GM15510 (cell line): ENCODE data around the gene DENND1B.

ENCODE experiments used
- POLR2A ChIP-seq: IDR thresholded peaks from 3 replicates; pipeline ENCODE4 v1.6.1; 2011; ENCODE audit warnings: borderline replicate concordance; ENCODE audit not compliant: insufficient read length; ENCODE audit errors: extremely low read depth

The DENND1B gene

DNA sequence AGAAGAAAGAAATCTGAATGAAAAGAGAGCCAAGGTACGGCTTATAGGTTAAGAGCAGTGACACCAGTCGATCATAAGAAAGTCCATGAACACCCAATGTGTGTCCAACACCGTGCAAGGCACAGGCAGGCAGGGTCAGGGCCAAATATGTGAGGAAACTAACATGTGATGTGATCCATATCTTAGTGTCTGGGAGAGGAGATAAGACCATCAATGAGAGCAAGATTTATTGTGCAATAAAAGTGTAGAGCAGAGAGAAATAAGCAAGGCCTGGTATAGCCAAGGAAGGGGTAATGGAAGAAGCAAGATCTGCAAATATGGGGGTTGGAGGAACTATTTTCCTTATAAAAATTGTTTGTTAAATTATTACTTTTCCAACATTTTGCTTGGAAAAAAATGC lies 308.5 kb downstream of the DENND1B start:
- no peak for TF ChIP-seq POLR2A

DNA sequence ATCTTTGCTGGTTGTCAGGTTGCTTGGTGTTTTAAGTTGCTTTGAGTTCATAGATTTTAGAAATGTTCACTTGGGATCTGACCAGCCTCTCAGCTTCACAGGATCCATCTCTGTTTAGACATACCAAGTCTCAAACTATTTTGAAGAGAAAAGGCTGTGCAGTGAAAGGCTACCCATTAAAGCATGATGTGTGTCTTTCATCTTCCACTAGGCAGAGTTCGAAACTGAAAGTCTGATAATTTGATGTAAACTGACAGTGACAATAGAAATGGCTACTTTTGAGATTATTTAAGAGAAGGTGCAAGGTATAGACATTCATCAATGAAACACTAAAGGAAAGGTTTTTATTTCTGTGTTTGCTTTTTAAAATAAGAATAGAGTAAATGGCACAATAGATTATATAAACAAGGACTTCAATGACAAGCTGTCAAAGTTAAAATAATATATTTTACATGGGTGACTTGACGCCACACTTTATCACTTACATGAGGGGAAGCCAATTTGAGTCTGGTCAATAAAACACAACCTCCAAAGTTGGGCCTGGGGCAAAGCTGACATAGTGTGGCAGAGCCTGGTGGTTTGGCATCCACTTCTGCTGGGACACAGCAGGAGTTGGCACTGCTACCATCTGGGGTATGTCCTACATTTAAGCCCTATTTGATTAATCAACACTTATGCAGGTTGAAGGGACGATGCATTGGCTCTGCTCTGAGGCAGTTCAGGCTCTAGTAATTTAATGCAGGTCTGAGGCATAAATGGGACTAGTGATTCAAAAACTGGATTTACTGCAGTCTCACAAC lies 309.6 kb downstream of the DENND1B start:
- TF ChIP-seq POLR2A = no peak

DNA sequence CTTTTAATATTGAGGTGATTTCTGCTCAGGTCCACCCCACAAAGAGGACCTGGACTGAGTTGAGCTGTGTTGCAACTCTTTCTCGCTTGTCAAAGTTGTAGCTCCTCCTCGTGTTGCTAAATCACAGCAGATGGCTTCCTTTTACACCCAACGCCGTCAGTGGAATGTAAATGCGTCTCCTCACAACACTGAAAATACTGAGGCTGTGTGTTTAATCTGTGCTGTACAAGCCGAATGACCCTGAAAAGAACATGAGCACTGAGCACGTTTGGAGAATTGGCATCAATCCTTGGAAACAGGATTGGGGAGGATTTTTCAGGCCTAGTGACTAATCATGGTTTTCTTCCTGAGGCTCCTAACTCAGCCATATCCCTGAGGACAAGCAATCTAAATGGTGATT lies 311.2 kb downstream of the DENND1B start:
- no peak for TF ChIP-seq POLR2A

DNA sequence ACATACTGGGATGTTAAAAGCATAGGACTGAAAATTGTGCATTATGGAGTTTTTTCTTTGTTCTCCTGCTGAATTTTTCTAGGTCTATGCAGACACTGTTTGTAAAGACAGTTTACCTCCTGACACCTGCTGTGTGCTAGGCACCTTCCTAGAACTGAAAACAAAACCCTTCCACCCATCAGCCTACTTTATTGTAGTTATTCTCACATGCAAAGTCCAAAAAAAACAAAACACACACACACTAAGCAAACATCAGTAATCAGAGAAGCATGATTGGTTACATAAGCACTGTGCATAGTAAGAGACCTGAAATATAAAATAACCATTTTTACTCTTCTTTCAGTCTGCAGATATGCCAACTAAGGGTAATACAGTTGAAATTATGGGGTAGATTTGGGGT lies 312.1 kb downstream of the DENND1B start:
- TF ChIP-seq POLR2A = no peak

DNA sequence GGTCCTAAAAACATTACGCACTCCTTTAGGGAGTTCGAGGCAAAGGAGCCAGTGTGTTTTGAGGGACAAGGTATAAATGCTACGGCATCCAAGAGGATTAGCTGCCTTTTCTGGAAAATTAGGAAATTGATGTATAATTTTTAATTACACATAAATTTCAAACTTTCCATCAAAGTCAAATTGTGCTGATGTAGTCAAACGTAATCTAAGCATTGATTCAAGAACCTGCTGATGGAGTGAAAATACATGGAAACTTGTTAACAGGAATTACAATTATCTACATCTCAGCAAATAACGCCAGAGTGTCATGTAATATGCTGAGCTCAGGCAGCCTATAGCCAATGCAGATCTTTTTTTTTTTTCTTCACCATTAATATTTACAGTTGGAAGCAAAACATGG lies 312.7 kb downstream of the DENND1B start:
- TF ChIP-seq POLR2A = no peak
